Measurements from ENCODE around the gene NAP1L5. TPM values are rescaled to one million over a fixed set of nuclear protein-coding genes. Genes with fewer than 3 reads are reported as not detected.

The NAP1L5 gene
- total and polyA plus RNA-seq, 2 experiments from 2014 or later: 2.0 to 2.4 TPM

DNA sequence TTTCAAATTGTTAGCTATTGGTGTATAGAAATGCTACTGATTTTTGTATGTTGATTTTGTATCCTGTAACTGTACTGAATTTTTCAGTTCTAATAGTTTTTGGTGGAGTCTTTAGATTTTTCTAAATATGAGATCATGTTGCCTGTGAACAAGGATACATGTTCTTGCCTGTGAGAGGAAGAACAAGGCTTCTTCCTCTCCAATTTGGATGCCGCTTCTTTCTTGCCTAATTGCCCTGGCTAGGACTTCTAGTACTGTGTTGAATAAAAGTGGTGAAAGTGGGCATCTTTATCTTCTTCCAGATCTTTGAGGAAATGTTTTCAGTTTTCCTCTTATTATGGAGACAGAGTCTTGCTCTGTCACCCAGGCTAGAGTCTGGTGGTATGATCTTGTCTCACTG is 16.2 kb upstream of the NAP1L5 start:
- ATAC-seq (no peak), DNase-seq (ENCODE audit: low spot score) (no peak)
- H3K27me3 Mint-ChIP-seq (ENCODE audit: insufficient read depth, low read depth, poor library complexity): no peaks in the 10 kb centered on the region
- Histone ChIP-seq H3K9me2 (ENCODE audit: insufficient read depth) (0 out of 2 replicates have a peak, but pooled peaks cover under 1% of the 10 kb centered on the region), H3K4me3 (no peak overlapping the region), H3F3A (replicated peaks; ENCODE audit: low read depth) (no peaks in the 10 kb centered on the region), H3K27ac (ENCODE audit: low read depth) (no peak overlapping the region), H3K36me3 (ENCODE audit: insufficient read depth) (0 out of 2 replicates have a peak, but pooled peaks cover 6% of the 10 kb centered on the region), H2AFZ (no peak overlapping the region), H3K4me1 (ENCODE audit: insufficient read depth) (no peaks in the 10 kb centered on the region), H3K4me2 (no peak overlapping the region), H3K27me3 (ENCODE audit: insufficient read depth) (no peaks in the 10 kb centered on the region), H4K20me1 (replicated peaks; ENCODE audit: insufficient read depth) (no peaks in the 10 kb centered on the region), H3K79me2 (replicated peaks; ENCODE audit: insufficient read depth) (no peaks in the 10 kb centered on the region)
- H3K27ac Mint-ChIP-seq: no peak overlapping the region
- H3K4me3 Mint-ChIP-seq: no peak overlapping the region
- peaks cover 14% of the 10 kb centered on the region for H3K36me3 Mint-ChIP-seq (ENCODE audit: low read depth)
- H3K4me1 Mint-ChIP-seq: no peaks in the 10 kb centered on the region
- no peak for TF ChIP-seq ZNF114 (CRISPR knock-in tag; IDR thresholded peaks at IDR 0.05)
- TF ChIP-seq, protein P1, sequence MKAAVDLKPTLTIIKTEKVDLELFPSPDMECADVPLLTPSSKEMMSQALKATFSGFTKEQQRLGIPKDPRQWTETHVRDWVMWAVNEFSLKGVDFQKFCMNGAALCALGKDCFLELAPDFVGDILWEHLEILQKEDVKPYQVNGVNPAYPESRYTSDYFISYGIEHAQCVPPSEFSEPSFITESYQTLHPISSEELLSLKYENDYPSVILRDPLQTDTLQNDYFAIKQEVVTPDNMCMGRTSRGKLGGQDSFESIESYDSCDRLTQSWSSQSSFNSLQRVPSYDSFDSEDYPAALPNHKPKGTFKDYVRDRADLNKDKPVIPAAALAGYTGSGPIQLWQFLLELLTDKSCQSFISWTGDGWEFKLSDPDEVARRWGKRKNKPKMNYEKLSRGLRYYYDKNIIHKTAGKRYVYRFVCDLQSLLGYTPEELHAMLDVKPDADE (IDR thresholded peaks at IDR 0.05): no peak
- TF ChIP-seq EZH2 (IDR thresholded peaks at IDR 0.05; ENCODE audit: low read depth, unreplicated experiment): no peak
- TF ChIP-seq, protein P2, sequence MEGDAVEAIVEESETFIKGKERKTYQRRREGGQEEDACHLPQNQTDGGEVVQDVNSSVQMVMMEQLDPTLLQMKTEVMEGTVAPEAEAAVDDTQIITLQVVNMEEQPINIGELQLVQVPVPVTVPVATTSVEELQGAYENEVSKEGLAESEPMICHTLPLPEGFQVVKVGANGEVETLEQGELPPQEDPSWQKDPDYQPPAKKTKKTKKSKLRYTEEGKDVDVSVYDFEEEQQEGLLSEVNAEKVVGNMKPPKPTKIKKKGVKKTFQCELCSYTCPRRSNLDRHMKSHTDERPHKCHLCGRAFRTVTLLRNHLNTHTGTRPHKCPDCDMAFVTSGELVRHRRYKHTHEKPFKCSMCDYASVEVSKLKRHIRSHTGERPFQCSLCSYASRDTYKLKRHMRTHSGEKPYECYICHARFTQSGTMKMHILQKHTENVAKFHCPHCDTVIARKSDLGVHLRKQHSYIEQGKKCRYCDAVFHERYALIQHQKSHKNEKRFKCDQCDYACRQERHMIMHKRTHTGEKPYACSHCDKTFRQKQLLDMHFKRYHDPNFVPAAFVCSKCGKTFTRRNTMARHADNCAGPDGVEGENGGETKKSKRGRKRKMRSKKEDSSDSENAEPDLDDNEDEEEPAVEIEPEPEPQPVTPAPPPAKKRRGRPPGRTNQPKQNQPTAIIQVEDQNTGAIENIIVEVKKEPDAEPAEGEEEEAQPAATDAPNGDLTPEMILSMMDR (conservative IDR thresholded peaks at IDR 0.05; ENCODE audit: low read depth in 2 of 2): no peak
- no peak for TF ChIP-seq CREB1 (CRISPR knock-in tag; IDR thresholded peaks at IDR 0.05; ENCODE audit: low read depth)
- TF ChIP-seq EZH2phosphoT487 (IDR thresholded peaks at IDR 0.05; ENCODE audit: unreplicated experiment): no peak
- TF ChIP-seq, protein P3, sequence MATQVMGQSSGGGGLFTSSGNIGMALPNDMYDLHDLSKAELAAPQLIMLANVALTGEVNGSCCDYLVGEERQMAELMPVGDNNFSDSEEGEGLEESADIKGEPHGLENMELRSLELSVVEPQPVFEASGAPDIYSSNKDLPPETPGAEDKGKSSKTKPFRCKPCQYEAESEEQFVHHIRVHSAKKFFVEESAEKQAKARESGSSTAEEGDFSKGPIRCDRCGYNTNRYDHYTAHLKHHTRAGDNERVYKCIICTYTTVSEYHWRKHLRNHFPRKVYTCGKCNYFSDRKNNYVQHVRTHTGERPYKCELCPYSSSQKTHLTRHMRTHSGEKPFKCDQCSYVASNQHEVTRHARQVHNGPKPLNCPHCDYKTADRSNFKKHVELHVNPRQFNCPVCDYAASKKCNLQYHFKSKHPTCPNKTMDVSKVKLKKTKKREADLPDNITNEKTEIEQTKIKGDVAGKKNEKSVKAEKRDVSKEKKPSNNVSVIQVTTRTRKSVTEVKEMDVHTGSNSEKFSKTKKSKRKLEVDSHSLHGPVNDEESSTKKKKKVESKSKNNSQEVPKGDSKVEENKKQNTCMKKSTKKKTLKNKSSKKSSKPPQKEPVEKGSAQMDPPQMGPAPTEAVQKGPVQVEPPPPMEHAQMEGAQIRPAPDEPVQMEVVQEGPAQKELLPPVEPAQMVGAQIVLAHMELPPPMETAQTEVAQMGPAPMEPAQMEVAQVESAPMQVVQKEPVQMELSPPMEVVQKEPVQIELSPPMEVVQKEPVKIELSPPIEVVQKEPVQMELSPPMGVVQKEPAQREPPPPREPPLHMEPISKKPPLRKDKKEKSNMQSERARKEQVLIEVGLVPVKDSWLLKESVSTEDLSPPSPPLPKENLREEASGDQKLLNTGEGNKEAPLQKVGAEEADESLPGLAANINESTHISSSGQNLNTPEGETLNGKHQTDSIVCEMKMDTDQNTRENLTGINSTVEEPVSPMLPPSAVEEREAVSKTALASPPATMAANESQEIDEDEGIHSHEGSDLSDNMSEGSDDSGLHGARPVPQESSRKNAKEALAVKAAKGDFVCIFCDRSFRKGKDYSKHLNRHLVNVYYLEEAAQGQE (IDR thresholded peaks at IDR 0.05; ENCODE audit: unreplicated experiment): no peak
- no peak for TF ChIP-seq ZNF331 (CRISPR knock-in tag; IDR thresholded peaks at IDR 0.05; ENCODE audit: low read depth)
- TF ChIP-seq POLR2AphosphoS5 (IDR thresholded peaks at IDR 0.05; ENCODE audit: low read depth): no peak
- TF ChIP-seq, protein P4, sequence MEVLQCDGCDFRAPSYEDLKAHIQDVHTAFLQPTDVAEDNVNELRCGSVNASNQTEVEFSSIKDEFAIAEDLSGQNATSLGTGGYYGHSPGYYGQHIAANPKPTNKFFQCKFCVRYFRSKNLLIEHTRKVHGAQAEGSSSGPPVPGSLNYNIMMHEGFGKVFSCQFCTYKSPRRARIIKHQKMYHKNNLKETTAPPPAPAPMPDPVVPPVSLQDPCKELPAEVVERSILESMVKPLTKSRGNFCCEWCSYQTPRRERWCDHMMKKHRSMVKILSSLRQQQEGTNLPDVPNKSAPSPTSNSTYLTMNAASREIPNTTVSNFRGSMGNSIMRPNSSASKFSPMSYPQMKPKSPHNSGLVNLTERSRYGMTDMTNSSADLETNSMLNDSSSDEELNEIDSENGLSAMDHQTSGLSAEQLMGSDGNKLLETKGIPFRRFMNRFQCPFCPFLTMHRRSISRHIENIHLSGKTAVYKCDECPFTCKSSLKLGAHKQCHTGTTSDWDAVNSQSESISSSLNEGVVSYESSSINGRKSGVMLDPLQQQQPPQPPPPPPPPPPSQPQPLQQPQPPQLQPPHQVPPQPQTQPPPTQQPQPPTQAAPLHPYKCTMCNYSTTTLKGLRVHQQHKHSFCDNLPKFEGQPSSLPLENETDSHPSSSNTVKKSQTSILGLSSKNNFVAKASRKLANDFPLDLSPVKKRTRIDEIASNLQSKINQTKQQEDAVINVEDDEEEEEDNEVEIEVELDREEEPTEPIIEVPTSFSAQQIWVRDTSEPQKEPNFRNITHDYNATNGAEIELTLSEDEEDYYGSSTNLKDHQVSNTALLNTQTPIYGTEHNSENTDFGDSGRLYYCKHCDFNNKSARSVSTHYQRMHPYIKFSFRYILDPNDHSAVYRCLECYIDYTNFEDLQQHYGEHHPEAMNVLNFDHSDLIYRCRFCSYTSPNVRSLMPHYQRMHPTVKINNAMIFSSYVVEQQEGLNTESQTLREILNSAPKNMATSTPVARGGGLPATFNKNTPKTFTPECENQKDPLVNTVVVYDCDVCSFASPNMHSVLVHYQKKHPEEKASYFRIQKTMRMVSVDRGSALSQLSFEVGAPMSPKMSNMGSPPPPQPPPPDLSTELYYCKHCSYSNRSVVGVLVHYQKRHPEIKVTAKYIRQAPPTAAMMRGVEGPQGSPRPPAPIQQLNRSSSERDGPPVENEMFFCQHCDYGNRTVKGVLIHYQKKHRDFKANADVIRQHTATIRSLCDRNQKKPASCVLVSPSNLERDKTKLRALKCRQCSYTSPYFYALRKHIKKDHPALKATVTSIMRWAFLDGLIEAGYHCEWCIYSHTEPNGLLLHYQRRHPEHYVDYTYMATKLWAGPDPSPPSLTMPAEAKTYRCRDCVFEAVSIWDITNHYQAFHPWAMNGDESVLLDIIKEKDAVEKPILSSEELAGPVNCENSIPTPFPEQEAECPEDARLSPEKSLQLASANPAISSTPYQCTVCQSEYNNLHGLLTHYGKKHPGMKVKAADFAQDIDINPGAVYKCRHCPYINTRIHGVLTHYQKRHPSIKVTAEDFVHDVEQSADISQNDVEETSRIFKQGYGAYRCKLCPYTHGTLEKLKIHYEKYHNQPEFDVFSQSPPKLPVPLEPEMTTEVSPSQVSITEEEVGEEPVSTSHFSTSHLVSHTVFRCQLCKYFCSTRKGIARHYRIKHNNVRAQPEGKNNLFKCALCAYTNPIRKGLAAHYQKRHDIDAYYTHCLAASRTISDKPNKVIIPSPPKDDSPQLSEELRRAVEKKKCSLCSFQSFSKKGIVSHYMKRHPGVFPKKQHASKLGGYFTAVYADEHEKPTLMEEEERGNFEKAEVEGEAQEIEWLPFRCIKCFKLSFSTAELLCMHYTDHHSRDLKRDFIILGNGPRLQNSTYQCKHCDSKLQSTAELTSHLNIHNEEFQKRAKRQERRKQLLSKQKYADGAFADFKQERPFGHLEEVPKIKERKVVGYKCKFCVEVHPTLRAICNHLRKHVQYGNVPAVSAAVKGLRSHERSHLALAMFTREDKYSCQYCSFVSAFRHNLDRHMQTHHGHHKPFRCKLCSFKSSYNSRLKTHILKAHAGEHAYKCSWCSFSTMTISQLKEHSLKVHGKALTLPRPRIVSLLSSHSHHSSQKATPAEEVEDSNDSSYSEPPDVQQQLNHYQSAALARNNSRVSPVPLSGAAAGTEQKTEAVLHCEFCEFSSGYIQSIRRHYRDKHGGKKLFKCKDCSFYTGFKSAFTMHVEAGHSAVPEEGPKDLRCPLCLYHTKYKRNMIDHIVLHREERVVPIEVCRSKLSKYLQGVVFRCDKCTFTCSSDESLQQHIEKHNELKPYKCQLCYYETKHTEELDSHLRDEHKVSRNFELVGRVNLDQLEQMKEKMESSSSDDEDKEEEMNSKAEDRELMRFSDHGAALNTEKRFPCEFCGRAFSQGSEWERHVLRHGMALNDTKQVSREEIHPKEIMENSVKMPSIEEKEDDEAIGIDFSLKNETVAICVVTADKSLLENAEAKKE (CRISPR knock-in tag; IDR thresholded peaks at IDR 0.05): no peak
- no peak for TF ChIP-seq STAT1 (IDR thresholded peaks at IDR 0.05; ENCODE audit: unreplicated experiment)
- TF ChIP-seq NANOG (IDR thresholded peaks at IDR 0.05; ENCODE audit: borderline replicate concordance): no peak
- no peak for TF ChIP-seq JUNB (IDR thresholded peaks at IDR 0.05; ENCODE audit: unreplicated experiment)
- H3K9me3 Mint-ChIP-seq: peaks cover 16% of the 10 kb centered on the region

Measured in GM23338 (cell line).